HG02763 (cell line): ENCODE data around the gene USP54.
A peak's percentile ranks its signal among the peaks of the same experiment; 100 is the strongest.

Experiments used
- ATAC-seq: cut with Tn5 transposase; IDR thresholded peaks from one replicate; pipeline ENCODE4 v1.9.1; 2021; ENCODE audit warnings: mild to moderate bottlenecking, moderate library complexity; ENCODE audit not compliant: unreplicated experiment

USP54 gene

GRCh38 chr10:73537288-73537687 is 53.9 kb downstream of the USP54 start:
- ATAC-seq, result no peak

- no peak for ATAC-seq
Measured at GRCh38 chr10:73534857-73535256, 56.3 kb downstream of the USP54 start.

GRCh38 chr10:73529089-73529832 is 61.9 kb downstream of the USP54 start:
- ATAC-seq, result no peak

GRCh38 chr10:73522263-73522662 is 68.9 kb downstream of the USP54 start:
- no peak for ATAC-seq

GRCh38 chr10:73519336-73519735 is 71.8 kb downstream of the USP54 start:
- no peak for ATAC-seq

GRCh38 chr10:73517166-73517888 is 73.8 kb downstream of the USP54 start:
- ATAC-seq, result no peak

GRCh38 chr10:73512207-73512743 is 78.9 kb downstream of the USP54 start:
- ATAC-seq, result no peak

- no peak for ATAC-seq
Measured at GRCh38 chr10:73509695-73510094, 81.4 kb downstream of the USP54 start.

- no peak for ATAC-seq
Measured at GRCh38 chr10:73506491-73506890, 84.7 kb downstream of the USP54 start.

- no peak for ATAC-seq
Measured at GRCh38 chr10:73506074-73506473, 85.1 kb downstream of the USP54 start.

GRCh38 chr10:73503037-73503436 is 88.1 kb downstream of the USP54 start:
- ATAC-seq, result no peak

GRCh38 chr10:73501651-73502050 is 89.5 kb downstream of the USP54 start:
- ATAC-seq, result no peak

- no peak for ATAC-seq
Measured at GRCh38 chr10:73497623-73498022, 93.5 kb downstream of the USP54 start.

- ATAC-seq, result peak; percentile 69
Measured at GRCh38 chr10:73495884-73496674, 95.1 kb downstream of the USP54 start, which contains the start of gene PPP3CB. TSS of gene PPP3CB (minus strand) at chr10:73496024. CDS start at chr10:73495889, 135 bp downstream.

GRCh38 chr10:73495226-73495883 is 95.8 kb downstream of the USP54 start:
- peak; percentile 94 for ATAC-seq

GRCh38 chr10:73494877-73495225 is 96.3 kb downstream of the USP54 start:
- no peak for ATAC-seq

- no peak for ATAC-seq
Measured at GRCh38 chr10:73494213-73494612, 96.9 kb downstream of the USP54 start.

GRCh38 chr10:73493781-73494180 is 97.4 kb downstream of the USP54 start:
- ATAC-seq, result no peak

GRCh38 chr10:73486601-73487000 is 104.5 kb downstream of the USP54 start:
- no peak for ATAC-seq

- no peak for ATAC-seq
Measured at GRCh38 chr10:73485320-73485719, 105.8 kb downstream of the USP54 start.

- ATAC-seq, result no peak
Measured at GRCh38 chr10:73480158-73480557, 111.0 kb downstream of the USP54 start.
